CD14-positive monocyte (primary cell): ENCODE measurements around the gene CNTN4. TPM values are rescaled to one million over a fixed set of nuclear protein-coding genes. Genes with fewer than 3 reads are reported as not detected.

Experiments
- DNase-seq, 3 donors: peaks; one replicate each; pipeline ENCODE4 v3.0.0-alpha.2; 2011 to 2022
- H2AFZ ChIP-seq: 2 replicates; pipeline ENCODE4 v1.6.0; 2012; ENCODE audit warnings: mild to moderate bottlenecking, low read depth, low read length, inconsistent platforms; ENCODE audit not compliant: insufficient read depth, poor library complexity, severe bottlenecking
- H3K27ac ChIP-seq, 2 donors: 1 replicate in 1 of 2; 2 replicates in 1 of 2; pipeline ENCODE4 v1.5.1; 2012 to 2013; ENCODE audit warnings: low read length in 2 of 2, control low read depth in 1 of 2, inconsistent platforms in 1 of 2, low read depth in 1 of 2, mild to moderate bottlenecking in 1 of 2
- H3K27me3 ChIP-seq, 2 donors: one replicate each; pipeline versions ENCODE4 v1.6.0 to v1.6.1; 2011 to 2013; ENCODE audit warnings: low read length in 2 of 2; ENCODE audit not compliant: control insufficient read depth in 2 of 2, insufficient read depth in 2 of 2
- H3K36me3 ChIP-seq, 2 donors: replicated peaks in 1 of 2; 1 replicate in 1 of 2; 2 replicates in 1 of 2; pipeline versions ENCODE4 v1.5.1 to v1.6.1; 2012 to 2013; ENCODE audit warnings: low read length in 2 of 2, control low read depth in 1 of 2, inconsistent platforms in 1 of 2, mild to moderate bottlenecking in 1 of 2; ENCODE audit not compliant: insufficient read depth in 2 of 2, control insufficient read depth in 1 of 2
- H3K4me1 ChIP-seq, 2 donors: 1 replicate in 1 of 2; 2 replicates in 1 of 2; pipeline versions ENCODE4 v1.5.1 to v1.6.1; 2012 to 2013; ENCODE audit warnings: low read length in 2 of 2, control low read depth in 1 of 2, inconsistent platforms in 1 of 2, mild to moderate bottlenecking in 1 of 2, moderate library complexity in 1 of 2; ENCODE audit not compliant: insufficient read depth in 2 of 2, control insufficient read depth in 1 of 2
- H3K4me2 ChIP-seq: replicated peaks from 2 replicates; pipeline ENCODE3; 2012; ENCODE audit warnings: low read length, moderate library complexity, mild to moderate bottlenecking; ENCODE audit not compliant: poor library complexity, severe bottlenecking; ENCODE audit errors: extremely low read depth
- H3K4me3 ChIP-seq, 3 experiments: fragments of 200-600 bp in 1 of 3; sonication (generic) in 1 of 3; replicated peaks in 1 of 3; 1 replicate in 2 of 3; 2 replicates in 1 of 3; pipeline ENCODE4 v1.5.1; 2011 to 2013; ENCODE audit warnings: low read length in 3 of 3, mild to moderate bottlenecking in 3 of 3, control low read depth in 2 of 3, low read depth in 2 of 3, inconsistent platforms in 1 of 3, moderate library complexity in 1 of 3
- H3K79me2 ChIP-seq: 2 replicates; pipeline ENCODE4 v1.6.0; 2012; ENCODE audit warnings: mild to moderate bottlenecking, control low read depth, inconsistent platforms, low read length, moderate library complexity; ENCODE audit not compliant: insufficient read depth
- H3K9ac ChIP-seq: 2 replicates; pipeline ENCODE4 v1.6.0; 2017; ENCODE audit warnings: low read length, mild to moderate bottlenecking; ENCODE audit not compliant: insufficient read depth, poor library complexity, severe bottlenecking
- H3K9me3 ChIP-seq, 2 donors: replicated peaks in 1 of 2; 1 replicate in 1 of 2; 2 replicates in 1 of 2; pipeline versions ENCODE4 v1.5.1 to v1.6.1; 2012 to 2013; ENCODE audit warnings: low read length in 2 of 2, control low read depth in 1 of 2; ENCODE audit not compliant: control insufficient read depth in 1 of 2, insufficient read depth in 1 of 2
- H4K20me1 ChIP-seq: 2 replicates; pipeline ENCODE4 v1.6.0; 2012; ENCODE audit warnings: mild to moderate bottlenecking, low read length, control low read depth, moderate library complexity; ENCODE audit not compliant: insufficient read depth
- H3K27ac Mint-ChIP-seq, 7 donors: one replicate each; pipeline ENCODE4 v1.8.0; 2020; ENCODE audit warnings: mild to moderate bottlenecking in 7 of 7, mixed read lengths in 7 of 7, moderate library complexity in 6 of 7, inconsistent platforms in 2 of 7
- H3K27me3 Mint-ChIP-seq, 3 donors: one replicate each; pipeline ENCODE4 v1.8.0; 2021 to 2022; ENCODE audit warnings: low read depth in 3 of 3, mild to moderate bottlenecking in 3 of 3, mixed read lengths in 3 of 3, moderate library complexity in 3 of 3, inconsistent platforms in 1 of 3
- H3K36me3 Mint-ChIP-seq, 2 donors: one replicate each; pipeline ENCODE4 v1.8.0; 2020; ENCODE audit warnings: mixed read lengths in 2 of 2, inconsistent platforms in 1 of 2, mild to moderate bottlenecking in 1 of 2
- H3K4me1 Mint-ChIP-seq: one replicate; pipeline ENCODE4 v1.8.0; 2020; ENCODE audit warnings: mild to moderate bottlenecking, mixed read lengths
- H3K4me3 Mint-ChIP-seq, 2 donors: one replicate each; pipeline ENCODE4 v1.8.0; 2020; ENCODE audit warnings: mild to moderate bottlenecking in 2 of 2, mixed read lengths in 2 of 2, moderate library complexity in 1 of 2
- H3K9me3 Mint-ChIP-seq, 7 donors: one replicate each; pipeline ENCODE4 v1.8.0; 2020 to 2022; ENCODE audit warnings: mixed read lengths in 7 of 7, mild to moderate bottlenecking in 6 of 7, moderate library complexity in 6 of 7, inconsistent platforms in 2 of 7
- WGBS: methylation state at CpG from one replicate; pipeline ENCODE4 v1.1.5; 2013; ENCODE audit warnings: missing lambda C conversion rate; ENCODE audit not compliant: insufficient coverage; 5-methylcytosine and 5-hydroxymethylcytosine counted together
- intact Hi-C, 2 donors: fragments of 100-400 bp; cut with micrococcal nuclease; formaldehyde crosslinking; loops; one replicate each; pipeline versions ENCODE4 v1.15.0 to v1.15.1; 2023
- polyA plus RNA-seq, 3 donors: library from polyadenylated mRNA; depleted of rRNA in 1 of 3; unstranded in 2 of 3; stranded (reverse) in 1 of 3; fragments of 300-500 nt in 2 of 3; fragments of >200 nt in 1 of 3; fragmentation: Illumina TruSeq in 2 of 3; gene quantifications; 1 replicate in 2 of 3; 2 replicates in 1 of 3; pipeline ENCODE4 v1.2.3, GENCODE V29; 2012 to 2021
- TF ChIP-seq, protein P1 (sequence below): fragments of 200-600 bp; IDR thresholded peaks from one replicate; pipeline ENCODE4 v1.8.0; 2022; ENCODE audit warnings: antibody characterized with exemption, mild to moderate bottlenecking

CNTN4 gene
- polyA plus RNA-seq, 3 donors, result not detected

GRCh38 chr3:2212206-2212605, 113.5 kb downstream of the CNTN4 start:
- Histone ChIP-seq H4K20me1 (no peaks in the 10 kb centered on the region), H3K4me1 (no peaks in the 10 kb centered on the region), H2AFZ (no peak overlapping the region), H3K27me3 (no peaks in the 10 kb centered on the region), H3K4me3 (no peak overlapping the region), H3K9me3 (peaks cover 6 to 11% of the 10 kb centered on the region in 2 donors), H3K9ac (no peak overlapping the region), H3K79me2 (no peaks in the 10 kb centered on the region), H3K27ac (no peak overlapping the region), H3K4me2 (no peak overlapping the region), H3K36me3 (no peaks in the 10 kb centered on the region)
- Mint-ChIP-seq H3K36me3 (no peaks in the 10 kb centered on the region), H3K4me1 (no peaks in the 10 kb centered on the region), H3K27me3 (peaks cover 0 to 2% (median 0%) of the 10 kb centered on the region in 3 donors), H3K27ac (no peak overlapping the region), H3K9me3 (peaks cover 0 to 8% (median 3%) of the 10 kb centered on the region in 7 donors), H3K4me3 (no peak overlapping the region)
- TF ChIP-seq, protein P1, sequence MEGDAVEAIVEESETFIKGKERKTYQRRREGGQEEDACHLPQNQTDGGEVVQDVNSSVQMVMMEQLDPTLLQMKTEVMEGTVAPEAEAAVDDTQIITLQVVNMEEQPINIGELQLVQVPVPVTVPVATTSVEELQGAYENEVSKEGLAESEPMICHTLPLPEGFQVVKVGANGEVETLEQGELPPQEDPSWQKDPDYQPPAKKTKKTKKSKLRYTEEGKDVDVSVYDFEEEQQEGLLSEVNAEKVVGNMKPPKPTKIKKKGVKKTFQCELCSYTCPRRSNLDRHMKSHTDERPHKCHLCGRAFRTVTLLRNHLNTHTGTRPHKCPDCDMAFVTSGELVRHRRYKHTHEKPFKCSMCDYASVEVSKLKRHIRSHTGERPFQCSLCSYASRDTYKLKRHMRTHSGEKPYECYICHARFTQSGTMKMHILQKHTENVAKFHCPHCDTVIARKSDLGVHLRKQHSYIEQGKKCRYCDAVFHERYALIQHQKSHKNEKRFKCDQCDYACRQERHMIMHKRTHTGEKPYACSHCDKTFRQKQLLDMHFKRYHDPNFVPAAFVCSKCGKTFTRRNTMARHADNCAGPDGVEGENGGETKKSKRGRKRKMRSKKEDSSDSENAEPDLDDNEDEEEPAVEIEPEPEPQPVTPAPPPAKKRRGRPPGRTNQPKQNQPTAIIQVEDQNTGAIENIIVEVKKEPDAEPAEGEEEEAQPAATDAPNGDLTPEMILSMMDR, result no peak
- no peak for DNase-seq
- intact Hi-C loops, result no loop called here
- no CpG with 5 or more reads among the region's 3 CpGs for WGBS

DNA sequence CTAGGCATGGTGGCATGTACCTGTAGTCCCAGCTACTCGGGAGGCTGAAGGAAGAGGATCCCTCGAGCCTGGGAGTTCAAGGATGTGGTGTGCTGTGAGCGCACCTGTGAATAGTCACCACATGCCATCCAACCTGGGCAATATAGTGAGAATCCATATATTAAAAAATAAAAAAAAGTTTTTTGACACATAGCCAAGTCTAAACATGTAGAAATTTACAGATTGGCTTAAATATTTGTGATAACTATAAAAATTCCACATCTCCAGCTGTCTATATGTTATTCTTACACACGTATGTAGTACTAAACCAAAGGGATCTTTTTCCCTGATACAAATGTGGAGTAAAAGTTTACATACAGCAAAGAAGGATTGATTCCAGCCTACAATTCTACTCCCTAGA, 119.7 kb downstream of the CNTN4 start:
- H3K9me3 Mint-ChIP-seq, result peaks cover 0 to 8% (median 5%) of the 10 kb centered on the region in 7 donors
- Histone ChIP-seq H3K4me2 (no peak overlapping the region), H3K4me1 (no peaks in the 10 kb centered on the region)

More for the DNA sequence above, 119.7 kb downstream of the CNTN4 start:
- no CpG with 5 or more reads among the region's 4 CpGs for WGBS
- Histone ChIP-seq H2AFZ (no peak overlapping the region), H4K20me1 (no peaks in the 10 kb centered on the region), H3K27me3 (no peaks in the 10 kb centered on the region), H3K9ac (no peak overlapping the region), H3K4me3 (no peak overlapping the region), H3K9me3 (peaks cover 3% of the 10 kb centered on the region in 2 donors), H3K36me3 (no peaks in the 10 kb centered on the region), H3K79me2 (no peaks in the 10 kb centered on the region), H3K27ac (no peak overlapping the region)
- Mint-ChIP-seq H3K4me1 (no peaks in the 10 kb centered on the region), H3K4me3 (no peak overlapping the region), H3K27me3 (no peaks in the 10 kb centered on the region), H3K27ac (no peak overlapping the region), H3K36me3 (no peaks in the 10 kb centered on the region)
- no peak for DNase-seq
- intact Hi-C loops, result no loop called here
- TF ChIP-seq, protein P1, result no peak
